GM18511 (cell line): Measurements from ENCODE around the gene PEX6.
"Not testable (repeated sequence)": the region's sequence is repeated elsewhere in the genome, so short reads cannot be mapped to it uniquely, and the experiment has no call there.

Experiments used
- ATAC-seq: cut with Tn5 transposase; IDR thresholded peaks from one replicate; pipeline ENCODE4 v1.9.1; 2021; ENCODE audit warnings: mild to moderate bottlenecking, moderate library complexity; ENCODE audit not compliant: unreplicated experiment

Gene PEX6

DNA sequence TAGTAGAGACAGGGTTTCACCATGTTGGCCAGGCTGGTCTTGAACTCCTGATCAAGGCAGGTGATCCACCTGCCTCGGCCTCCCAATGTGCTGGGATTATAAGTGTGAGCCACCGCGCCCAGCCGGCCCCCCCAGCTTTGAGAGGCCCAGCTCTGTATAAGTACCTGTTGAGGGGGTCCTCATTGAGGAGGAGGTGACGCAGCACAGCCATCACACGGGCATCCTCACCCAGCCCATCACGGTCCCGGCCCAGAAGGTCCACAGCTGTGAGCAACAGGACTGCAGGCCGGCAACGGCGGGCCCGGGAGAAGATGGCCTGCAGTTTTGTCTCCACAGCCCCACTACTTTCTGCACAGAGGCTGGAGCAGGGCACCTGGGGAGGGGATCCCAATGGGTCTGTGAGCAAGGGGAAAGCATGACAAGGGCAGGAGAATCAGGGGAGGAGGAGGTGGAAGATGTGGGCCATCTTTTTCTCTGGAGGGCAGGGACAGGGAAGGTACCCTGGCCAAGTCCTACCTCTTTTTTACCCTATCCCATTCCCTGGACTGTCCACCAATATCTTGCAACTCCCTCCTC is 10.8 kb downstream of the PEX6 start:
- no peak for ATAC-seq

DNA sequence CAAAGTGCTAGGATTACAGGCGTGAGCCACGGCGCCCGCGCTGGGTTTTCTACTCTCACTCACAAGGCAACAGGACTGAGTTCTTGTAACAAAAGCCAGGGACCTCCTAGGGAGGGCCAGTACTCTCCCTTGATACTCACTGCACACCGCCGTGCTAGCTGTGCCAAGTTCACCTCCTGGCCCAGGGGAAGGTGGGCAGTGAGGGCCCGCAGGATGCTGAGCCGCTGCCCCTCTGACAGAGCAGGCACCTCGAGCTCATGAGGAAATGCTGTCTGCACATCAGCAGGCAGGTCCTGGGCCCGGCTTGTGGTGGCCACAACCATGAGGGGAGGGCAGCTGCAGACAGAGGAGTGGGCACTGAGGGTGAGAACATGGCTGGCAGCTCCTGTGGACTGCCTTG is 11.8 kb downstream of the PEX6 start:
- ATAC-seq: no peak

DNA sequence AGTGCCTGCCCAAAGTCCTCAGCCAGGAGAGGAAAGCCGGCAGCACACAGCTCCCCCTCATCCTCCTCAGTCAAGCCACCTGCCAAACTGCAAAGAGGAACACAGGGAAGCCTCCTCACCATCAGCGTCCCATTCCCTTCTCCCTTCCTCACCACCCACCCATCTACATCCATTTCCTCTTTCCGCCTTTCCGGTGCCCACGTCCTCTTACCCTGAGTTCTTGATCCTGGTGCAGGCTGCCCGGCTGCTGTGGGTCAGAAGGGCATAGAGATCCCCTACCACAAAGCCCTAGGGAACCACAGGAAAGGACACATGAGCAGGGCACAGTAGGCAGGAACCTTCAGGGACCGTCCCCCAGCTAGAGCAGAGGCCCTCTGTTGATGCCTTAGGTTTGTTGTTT is 12.4 kb downstream of the PEX6 start:
- ATAC-seq: no peak

DNA sequence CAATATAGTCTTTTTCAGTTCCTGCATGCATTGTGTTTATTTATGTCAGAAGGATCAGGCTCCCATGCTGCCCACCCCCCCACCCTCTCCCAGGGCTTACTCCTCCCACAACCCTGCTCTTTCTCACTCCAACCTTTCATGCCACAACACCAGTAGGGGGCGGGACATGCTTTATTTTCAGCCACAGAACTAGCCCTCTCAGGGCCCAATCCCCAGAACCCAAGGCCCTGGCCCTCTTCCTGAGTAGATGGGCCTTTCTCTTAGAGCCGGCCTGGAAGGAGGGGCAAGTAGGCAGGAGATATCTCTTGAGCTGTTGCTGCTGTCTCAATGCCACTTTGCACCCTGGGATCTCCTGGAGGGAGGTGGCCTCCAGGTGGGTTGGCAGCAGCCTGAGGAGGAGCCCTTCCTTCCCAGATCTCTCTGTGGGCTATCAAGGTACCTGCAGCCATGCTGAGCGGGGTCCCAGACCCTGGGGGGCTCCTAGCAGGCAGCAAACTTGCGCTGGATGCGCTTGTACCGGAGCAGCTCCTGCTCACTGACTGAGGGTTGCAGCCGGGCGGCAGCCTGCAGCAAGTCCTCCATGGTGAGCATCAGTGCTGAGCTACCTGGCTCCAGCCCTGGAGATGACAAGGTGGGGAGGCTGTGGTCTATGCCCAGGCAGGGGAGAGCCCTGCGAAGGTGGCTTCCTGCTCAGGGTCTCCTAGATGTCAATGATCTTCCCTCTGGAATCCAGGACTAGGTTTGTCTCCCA is 15.0 kb downstream of the PEX6 start:
- ATAC-seq: no peak

DNA sequence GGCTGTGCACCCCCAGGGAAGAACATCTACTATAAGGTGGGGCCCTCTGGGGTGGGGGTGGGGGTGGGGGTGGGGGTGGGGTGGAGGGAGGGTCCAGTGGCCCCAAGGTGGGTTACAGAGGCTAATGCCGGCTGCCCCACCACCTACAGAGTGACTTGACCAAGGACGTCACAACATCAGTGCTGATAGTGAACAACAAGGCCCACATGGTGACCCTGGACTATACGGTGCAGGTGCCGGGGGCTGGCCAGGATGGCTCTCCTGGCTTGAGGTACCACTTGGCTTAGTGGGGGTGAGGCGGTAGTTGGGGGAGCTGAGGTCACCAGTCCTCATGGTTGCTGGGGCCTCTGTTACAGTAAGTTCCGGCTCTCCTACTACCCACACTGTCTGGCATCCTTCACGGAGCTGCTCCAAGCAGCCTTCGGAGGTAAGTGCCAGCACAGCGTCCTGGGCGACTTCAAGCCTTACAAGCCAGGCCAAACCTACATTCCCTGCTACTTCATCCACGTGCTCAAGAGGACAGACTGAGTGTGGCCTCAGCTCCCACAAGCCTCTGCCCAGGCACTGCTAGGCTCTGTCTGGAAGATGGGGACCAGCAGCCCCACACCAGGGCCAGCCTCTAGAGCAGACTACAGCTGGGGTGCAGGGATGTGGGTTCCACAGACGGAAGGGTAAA is 15.7 kb downstream of the PEX6 start:
- no peak for ATAC-seq

DNA sequence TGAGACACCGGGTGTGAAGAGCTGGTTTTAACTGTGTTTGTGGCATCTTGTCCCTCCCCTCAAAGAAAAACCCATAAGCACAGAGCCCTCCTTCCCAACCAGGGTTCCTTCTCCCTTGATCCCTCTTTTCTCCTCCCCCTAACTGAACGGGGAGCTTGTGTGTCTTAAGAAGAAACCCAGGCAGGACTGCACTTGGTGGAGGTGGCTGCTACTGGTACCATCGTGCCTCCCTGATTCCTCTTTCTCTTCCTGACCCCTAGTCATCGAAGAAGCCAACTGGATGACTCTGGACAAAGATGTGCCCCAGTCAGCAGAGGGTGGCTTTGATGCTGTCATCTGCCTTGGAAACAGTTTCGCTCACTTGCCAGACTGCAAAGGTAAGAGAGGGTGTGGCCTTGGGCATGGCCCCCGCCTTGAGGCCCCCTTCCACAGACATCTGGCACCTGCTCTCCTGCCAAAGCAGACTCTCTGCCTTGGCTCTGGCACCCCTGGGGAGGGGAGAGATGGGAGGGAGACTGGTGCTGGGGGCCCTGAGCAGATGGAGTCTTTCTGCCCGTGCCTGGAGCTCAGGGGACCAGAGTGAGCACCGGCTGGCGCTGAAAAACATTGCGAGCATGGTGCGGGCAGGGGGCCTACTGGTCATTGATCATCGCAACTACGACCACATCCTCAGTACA is 16.3 kb downstream of the PEX6 start:
- ATAC-seq: no peak

DNA sequence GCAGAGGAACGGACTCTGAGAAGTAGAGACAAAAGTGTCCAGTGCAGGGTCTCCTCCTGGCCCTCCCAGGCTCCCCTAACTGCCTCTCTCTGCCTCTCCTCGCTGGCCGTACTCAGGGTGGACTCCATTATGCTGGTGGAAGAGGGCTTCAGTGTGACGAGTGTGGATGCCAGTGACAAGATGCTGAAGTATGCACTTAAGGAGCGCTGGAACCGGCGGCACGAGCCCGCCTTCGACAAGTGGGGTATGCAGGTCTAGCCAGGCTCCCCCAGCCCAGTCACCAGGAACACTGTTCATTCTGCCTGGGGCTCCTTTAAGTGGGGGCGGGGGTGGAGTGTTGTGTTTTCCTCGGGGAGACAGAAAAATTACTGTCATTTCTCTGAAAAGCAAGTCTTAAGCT is 16.9 kb downstream of the PEX6 start:
- ATAC-seq: no peak

DNA sequence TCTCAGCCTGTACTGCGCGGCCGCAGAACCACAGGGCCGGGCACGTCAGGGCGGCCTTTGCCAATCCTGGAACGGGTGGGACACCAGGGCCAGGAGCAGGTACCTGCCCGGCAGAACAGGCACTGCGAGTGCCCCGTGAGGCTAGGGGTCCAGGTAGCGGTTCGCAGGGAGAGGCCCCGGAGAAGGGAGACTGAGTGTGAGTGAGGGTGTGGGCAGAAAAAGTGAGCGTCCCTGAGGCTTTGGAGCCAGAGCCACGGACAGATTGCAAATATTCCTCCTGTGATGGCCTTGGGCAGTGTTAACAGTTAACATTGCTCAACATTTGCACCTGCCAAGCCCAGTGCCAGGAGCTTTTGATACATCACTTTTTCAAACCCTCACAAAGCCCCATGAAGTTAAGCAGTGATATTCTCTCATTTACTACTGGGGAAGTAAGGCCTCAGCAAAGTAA is 17.9 kb downstream of the PEX6 start:
- no peak for ATAC-seq

DNA sequence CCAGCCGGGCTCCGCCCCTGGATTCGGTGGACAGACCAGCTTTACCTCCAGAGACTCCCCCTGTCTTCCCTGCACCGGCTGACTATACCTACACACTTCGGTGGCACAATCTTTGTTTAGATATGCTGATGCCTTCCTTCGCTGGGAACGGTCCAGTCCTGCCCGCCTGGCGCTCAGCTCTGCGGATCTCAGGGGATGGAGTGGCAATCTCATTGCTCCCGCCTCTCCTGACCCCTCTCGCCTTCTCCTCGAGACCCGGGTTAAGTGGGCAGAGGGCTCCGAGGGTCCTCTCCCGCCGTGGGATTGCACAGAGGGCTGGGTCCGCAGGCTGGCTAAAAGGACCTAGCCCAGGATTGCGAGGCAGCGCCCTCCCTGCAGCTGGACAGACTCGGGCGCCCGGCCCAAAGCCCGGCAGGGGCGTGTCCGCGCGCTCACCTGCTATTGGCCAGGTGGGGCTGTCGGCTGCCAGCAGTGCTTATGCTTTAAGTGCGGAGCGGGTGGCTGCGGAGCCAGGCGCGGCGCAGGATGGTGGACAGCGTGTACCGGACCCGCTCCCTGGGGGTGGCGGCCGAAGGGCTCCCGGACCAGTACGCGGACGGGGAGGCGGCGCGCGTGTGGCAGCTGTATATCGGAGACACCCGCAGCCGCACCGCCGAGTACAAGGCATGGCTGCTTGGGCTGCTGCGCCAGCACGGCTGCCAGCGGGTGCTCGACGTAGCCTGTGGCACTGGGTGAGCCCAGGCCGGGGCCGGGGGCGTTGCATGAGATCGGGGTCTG is 18.6 kb downstream of the PEX6 start, which contains the start of gene GNMT:
GNMT (plus strand) TSS at position 512 of the 777 bp plus-strand sequence; CDS start at position 526, 14 bp downstream.
- no peak for ATAC-seq

DNA sequence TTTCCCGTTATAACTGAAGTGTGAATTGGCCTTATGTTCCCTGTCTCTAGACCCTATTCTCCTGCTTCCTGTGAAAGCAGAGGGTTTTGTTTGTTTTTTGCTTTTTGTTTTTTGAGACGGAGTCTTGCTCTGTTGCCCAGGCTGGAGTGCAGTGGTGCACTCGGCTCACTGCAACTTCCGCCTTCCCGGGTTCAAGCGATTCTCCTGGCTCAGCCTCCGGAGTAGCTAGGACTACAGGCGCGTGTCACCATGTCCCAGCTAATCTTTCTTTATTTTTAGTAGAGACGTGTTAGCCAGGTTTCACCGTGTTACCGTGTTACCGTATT is 19.1 kb downstream of the PEX6 start:
- no peak for ATAC-seq

DNA sequence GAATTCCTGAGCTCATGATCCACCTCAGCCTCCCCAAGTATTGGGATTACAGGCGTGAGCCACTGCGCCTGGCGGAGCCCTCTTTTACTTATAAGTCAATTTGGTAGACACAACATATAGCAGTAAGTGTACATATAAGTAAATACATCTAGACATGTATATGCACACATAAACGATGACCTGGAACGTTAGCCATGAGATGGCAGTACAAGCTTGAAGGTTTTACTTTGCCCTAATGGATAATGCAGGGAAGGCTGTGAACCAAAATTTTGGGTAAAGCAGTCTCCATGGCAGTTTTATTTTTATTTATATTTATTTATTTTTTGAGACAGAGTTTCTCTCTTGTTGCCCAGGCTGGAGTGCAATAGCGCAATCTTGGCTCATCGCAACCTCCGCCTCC is 20.9 kb downstream of the PEX6 start:
- no peak for ATAC-seq

DNA sequence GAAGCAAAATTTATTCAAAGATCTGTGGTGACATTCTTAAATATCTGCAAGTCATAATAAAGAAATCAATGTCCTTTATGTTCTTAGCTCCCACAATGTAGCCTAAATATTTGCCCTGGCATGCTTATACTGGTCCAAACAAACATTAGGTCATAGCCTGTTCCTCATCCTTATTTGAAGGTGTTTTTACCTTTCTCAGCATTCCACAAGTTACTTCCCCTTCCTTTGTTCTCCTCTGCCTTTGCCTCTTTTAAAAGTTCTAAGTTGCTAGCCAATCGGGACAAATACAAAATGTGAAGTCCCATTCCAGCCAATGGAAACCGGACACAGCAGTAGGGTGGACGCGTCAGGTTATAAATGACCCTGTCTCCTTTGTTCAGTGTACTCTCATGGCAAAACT is 24.6 kb downstream of the PEX6 start:
- ATAC-seq: not testable (repeated sequence)

DNA sequence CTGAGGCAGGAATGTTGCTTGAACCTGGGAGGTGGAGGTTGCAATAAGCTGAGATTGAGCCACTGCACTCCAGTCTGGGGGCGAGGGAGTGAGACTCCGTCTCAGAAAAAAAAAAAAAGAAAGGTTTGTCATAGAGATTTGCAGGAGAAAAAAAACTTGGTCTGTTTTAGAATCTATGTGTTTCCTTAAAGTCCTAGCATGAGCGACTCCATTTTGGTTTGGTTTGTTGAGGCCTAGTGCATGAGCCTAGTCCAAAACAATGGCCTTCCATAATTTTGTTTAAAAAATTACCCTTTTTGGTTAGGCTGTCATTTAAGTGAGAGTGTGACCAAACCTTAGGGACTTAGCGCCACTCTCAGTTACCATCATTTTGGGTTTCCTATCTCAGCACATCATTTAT is 26.6 kb downstream of the PEX6 start:
- ATAC-seq: no peak

DNA sequence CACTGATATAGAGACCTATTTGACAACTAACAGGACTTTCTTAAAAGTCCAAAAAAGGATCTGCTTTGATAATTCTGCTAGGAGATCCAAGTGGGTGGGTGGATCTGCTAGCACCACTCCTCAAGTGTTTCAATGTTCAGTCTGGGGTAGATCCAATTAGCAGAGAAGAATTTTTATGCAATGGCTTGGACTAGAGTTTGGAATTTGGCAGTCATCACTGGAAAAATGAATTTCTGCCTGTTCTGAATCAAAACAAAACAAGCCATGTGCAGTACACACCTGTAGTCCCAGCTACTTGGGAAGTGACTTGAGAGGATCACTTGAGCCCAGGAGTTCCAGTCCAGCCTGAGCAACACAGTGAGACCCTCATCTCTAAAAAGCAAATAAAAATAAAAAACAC is 31.0 kb downstream of the PEX6 start:
- no peak for ATAC-seq

DNA sequence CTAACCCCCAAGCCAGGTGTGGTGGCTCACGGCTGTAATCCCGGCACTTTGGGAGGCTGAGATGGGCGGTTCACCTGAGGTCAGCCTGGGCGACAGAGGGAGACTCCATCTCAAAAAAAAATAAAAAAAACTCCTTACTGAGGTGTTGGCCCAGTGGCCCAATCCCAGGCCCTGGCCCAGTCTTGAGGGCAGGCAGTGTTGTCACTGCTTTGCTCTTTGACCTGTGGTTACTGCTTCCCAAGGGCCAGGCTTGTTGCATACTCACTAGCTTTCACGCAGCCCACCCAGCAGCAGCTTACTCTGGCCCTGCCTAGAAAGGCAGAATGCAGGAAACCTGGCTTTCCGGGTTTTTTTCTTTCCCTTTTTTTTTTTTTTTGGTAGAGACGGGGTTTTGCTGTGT is 36.5 kb downstream of the PEX6 start:
- no peak for ATAC-seq

DNA sequence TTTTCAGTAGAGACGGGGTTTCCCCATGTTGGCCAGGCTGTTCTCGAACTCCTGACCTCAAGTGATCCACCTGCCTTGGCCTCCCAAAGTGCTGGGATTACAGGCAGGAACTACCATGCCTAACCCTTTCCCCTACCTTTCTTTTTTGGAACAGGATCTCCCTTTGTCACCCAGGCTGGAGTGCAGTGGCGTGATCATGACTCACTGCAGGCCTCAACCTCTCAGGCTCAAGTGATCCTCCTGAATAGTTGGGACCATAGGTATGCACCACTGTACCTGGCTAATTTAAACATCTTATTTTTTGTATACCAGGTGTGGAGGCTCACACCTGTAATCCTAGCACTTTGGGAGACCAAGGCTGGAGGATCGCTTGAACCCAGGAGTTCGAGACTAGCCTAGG is 37.6 kb downstream of the PEX6 start:
- not testable (repeated sequence) for ATAC-seq

DNA sequence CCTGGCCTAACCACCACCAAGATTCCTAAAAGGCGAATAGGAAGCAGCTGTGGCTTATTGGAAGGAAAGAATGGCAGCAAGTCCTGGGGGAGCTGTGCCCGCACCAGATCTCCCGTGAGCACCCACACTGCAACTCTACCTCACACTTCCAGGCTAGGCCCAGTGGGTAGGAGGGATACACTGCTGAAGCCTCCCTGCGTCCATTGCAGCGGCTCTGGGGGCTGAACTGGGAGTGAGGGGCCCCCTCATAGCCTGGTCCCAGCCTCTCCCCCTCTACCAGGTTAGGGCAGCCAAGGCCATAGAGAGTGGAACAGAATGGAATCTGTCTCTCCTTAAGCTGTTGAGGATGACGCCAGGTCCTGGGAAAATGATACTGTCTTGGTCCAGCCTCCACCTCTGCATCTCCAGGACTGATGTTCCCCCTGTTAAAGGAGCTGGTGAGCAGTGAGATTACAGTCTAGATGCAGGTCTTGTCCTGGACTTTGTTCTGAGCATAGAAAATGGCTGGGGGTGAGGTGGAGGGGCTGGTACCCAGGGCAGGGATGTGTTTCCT is 38.4 kb downstream of the PEX6 start:
- no peak for ATAC-seq

DNA sequence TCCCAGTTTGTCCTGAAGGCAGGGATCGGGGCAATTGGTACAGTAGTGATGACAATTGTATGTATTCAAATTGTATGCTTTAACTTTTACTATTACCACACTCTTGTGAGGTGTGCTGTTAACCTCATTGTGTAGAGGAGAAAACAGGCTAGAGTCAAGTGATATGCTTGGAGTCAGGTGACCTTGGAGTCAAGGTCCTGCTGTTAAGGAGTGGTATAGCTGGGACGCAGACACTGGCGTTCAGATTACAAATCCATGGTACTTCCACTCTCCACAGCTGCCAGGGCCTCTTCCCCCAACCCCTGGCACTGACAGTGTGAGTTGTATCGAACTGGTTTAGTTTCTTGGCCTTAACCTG is 39.2 kb downstream of the PEX6 start:
- no peak for ATAC-seq

DNA sequence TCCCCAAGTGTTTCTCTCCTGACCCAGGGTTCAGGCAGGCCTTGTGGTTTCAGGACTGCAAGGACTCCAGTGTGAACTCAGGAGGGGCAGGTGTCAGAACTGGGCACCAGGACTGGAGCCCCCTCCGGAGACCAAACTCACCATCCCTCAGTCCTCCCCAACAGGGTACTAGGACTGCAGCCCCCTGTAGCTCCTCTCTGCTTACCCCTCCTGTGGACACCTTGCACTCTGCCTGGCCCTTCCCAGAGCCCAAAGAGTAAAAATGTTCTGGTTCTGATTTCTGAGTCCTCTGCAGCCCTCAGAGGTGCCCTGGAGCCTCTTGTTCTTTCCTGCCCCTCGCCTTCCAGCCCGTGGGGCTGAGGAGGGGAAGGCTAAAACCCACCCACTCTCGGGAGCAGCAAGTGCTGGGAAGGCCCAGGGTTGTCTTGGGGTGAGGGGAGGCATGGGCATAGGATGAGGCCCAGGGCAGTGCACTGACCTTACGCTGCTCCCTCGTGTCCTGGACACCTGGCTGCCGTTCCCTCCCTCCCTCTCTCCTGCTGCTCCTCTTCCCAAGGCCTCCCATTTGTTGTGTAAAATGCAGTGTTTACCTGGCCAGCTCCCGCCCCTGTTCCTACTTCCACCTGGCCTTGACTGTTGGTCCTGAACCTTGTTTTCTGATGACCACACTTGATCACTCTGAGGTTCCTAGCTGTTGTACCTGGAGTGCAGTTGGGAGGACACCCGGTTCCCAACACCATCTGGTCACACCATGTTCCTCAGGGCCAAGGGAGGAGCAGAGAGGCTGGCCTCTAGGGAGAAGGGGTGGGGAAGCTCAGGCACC is 39.8 kb downstream of the PEX6 start:
- ATAC-seq: no peak

DNA sequence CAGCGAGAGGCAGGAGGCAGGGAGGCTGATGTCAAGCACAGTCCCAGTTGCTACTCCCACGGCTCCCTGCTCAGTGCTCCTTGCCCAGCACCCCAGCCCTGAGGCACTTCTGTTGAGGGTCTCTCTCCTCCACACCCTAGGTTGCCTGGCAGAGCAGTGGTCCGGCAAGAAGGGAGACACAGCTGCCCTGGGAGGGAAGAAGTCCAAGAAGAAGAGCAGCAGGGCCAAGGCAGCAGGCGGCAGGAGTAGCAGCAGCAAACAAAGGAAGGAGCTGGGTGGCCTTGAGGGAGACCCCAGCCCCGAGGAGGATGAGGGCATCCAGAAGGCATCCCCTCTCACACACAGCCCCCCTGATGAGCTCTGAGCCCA is 40.6 kb downstream of the PEX6 start:
- no peak for ATAC-seq
